Endothelial cell of umbilical vein (primary cell): ENCODE results near the gene PDE7B. TPM values are rescaled to one million over a fixed set of nuclear protein-coding genes. Genes with fewer than 3 reads are reported as not detected.

Experiments
- BruUV-seq: library from RNA; stranded (reverse); fragments of 400-500 nt; replicated peaks from 2 replicates; lab custom pipeline; 2021; lab: Mats Ljungman, UMichigan
- CTCF ChIA-PET: fragments of 300-600, 350-600 bp; sonication (Branson Sonifier 250); formaldehyde crosslinking; loops from one replicate; lab custom pipeline; 2021; ENCODE audit warnings: antibody characterized with exemption, inconsistent platforms; lab: Charles Lee
- POLR2A ChIA-PET: fragments of 300-600, 350-600 bp; sonication (Branson Sonifier 250); formaldehyde crosslinking; loops from one replicate; lab custom pipeline; 2021; ENCODE audit warnings: antibody characterized with exemption, inconsistent platforms; lab: Charles Lee
- DNase-seq: peaks from one replicate; pipeline ENCODE4 v3.0.0-alpha.2; 2011; ENCODE audit warnings: low read depth, low spot score
- FAIRE-seq: peaks from 2 replicates; lab custom pipeline; 2011; peaks lifted over from hg19 to GRCh38; lab: Jason Lieb, UNC
- H2AFZ ChIP-seq: 2 replicates; pipeline ENCODE4 v1.6.0; 2012; ENCODE audit warnings: low read depth, low read length, control low read depth, inconsistent platforms
- H3K27ac ChIP-seq: 2 replicates; pipeline ENCODE4 v1.5.1; 2011; ENCODE audit warnings: low read depth, mild to moderate bottlenecking, control low read depth, low read length, moderate library complexity; ENCODE audit not compliant: insufficient read depth
- H3K27me3 ChIP-seq, 2 experiments: 2 replicates each; pipeline versions ENCODE4 v1.6.0 to v1.6.1; 2011; ENCODE audit warnings: low read length in 2 of 2, mixed read lengths in 1 of 2; ENCODE audit not compliant: control insufficient read depth in 2 of 2, insufficient read depth in 2 of 2
- H3K36me3 ChIP-seq, 2 experiments: 2 replicates in 1 of 2; 3 replicates in 1 of 2; pipeline ENCODE4 v1.5.1; 2011; ENCODE audit warnings: low read length in 2 of 2, mild to moderate bottlenecking in 1 of 2, moderate library complexity in 1 of 2; ENCODE audit not compliant: control insufficient read depth in 2 of 2, insufficient read depth in 2 of 2; ENCODE audit errors: extremely low read depth in 1 of 2
- H3K4me1 ChIP-seq: 3 replicates; pipeline ENCODE4 v1.5.1; 2011; ENCODE audit warnings: mild to moderate bottlenecking, low read length; ENCODE audit not compliant: control insufficient read depth, insufficient read depth; ENCODE audit errors: extremely low read depth
- H3K4me2 ChIP-seq: 2 replicates; pipeline ENCODE4 v1.6.1; 2011; ENCODE audit warnings: low read length, control low read depth, mixed read lengths; ENCODE audit not compliant: insufficient read depth
- H3K4me3 ChIP-seq, 3 experiments: fragments of 200-600 bp in 1 of 3; sonication (generic), shearing (Covaris generic) in 1 of 3; replicated peaks in 1 of 3; 2 replicates each; pipeline ENCODE4 v1.5.1; 2011 to 2016; ENCODE audit warnings: control low read depth in 3 of 3, low read length in 3 of 3, mild to moderate bottlenecking in 2 of 3, inconsistent platforms in 1 of 3, low read depth in 1 of 3, moderate library complexity in 1 of 3; ENCODE audit not compliant: insufficient read depth in 1 of 3
- H3K79me2 ChIP-seq: 2 replicates; pipeline ENCODE4 v1.6.0; 2012; ENCODE audit warnings: low read length, inconsistent platforms; ENCODE audit not compliant: control insufficient read depth, insufficient read depth
- H3K9ac ChIP-seq: replicated peaks from 2 replicates; pipeline ENCODE3; 2011; ENCODE audit warnings: low read length, control low read depth; ENCODE audit not compliant: insufficient read depth; ENCODE audit errors: extremely low read depth
- H3K9me1 ChIP-seq: replicated peaks from 3 replicates; pipeline ENCODE4 v1.6.0; 2011; ENCODE audit warnings: mild to moderate bottlenecking, low read length; ENCODE audit not compliant: control insufficient read depth, insufficient read depth; ENCODE audit errors: extremely low read depth
- H3K9me3 ChIP-seq: replicated peaks from 2 replicates; pipeline ENCODE4 v1.5.1; 2012; ENCODE audit warnings: low read length, inconsistent platforms; ENCODE audit not compliant: control insufficient read depth, insufficient read depth
- H4K20me1 ChIP-seq: replicated peaks from 2 replicates; pipeline ENCODE3; 2011; ENCODE audit warnings: mild to moderate bottlenecking, low read length; ENCODE audit not compliant: control insufficient read depth, insufficient read depth; ENCODE audit errors: extremely low read depth
- EZH2 ChIP-seq: IDR thresholded peaks from 2 replicates; pipeline ENCODE4 v1.6.1; 2012; ENCODE audit warnings: borderline replicate concordance, low read depth, mild to moderate bottlenecking, moderate library complexity, low read length, inconsistent platforms; ENCODE audit not compliant: severe bottlenecking
- FOS ChIP-seq: IDR thresholded peaks from 2 replicates; pipeline ENCODE4 v1.6.1; 2011; ENCODE audit warnings: mild to moderate bottlenecking, low read length, moderate library complexity, borderline replicate concordance; ENCODE audit not compliant: insufficient read depth
- GATA2 ChIP-seq: IDR thresholded peaks from 2 replicates; pipeline ENCODE4 v1.7.0; 2011; ENCODE audit warnings: low read depth, mild to moderate bottlenecking, moderate library complexity, mixed read lengths, low read length; ENCODE audit not compliant: insufficient read length, insufficient read depth
- JUN ChIP-seq: IDR thresholded peaks from 2 replicates; pipeline ENCODE4 v1.6.1; 2011; ENCODE audit warnings: borderline replicate concordance, low read depth; ENCODE audit not compliant: insufficient read length, insufficient read depth
- MAX ChIP-seq: IDR thresholded peaks from 2 replicates; pipeline ENCODE4 v1.6.1; 2011; ENCODE audit not compliant: insufficient read depth, insufficient read length
- MYC ChIP-seq: IDR thresholded peaks from one replicate; pipeline ENCODE4 v1.6.1; 2011; ENCODE audit warnings: mild to moderate bottlenecking, low read depth, low read length
- POLR2A ChIP-seq: IDR thresholded peaks from 2 replicates; pipeline ENCODE4 v1.6.1; 2012; ENCODE audit warnings: low read depth, mild to moderate bottlenecking, control low read depth, low read length
- POLR2AphosphoS5 ChIP-seq: IDR thresholded peaks from 2 replicates; pipeline ENCODE4 v1.6.1; 2012; ENCODE audit warnings: low read depth, mild to moderate bottlenecking, control low read depth, low read length, moderate library complexity; ENCODE audit not compliant: insufficient read depth
- dilution Hi-C: fragments of 300-500 bp; cut with MboI; formaldehyde crosslinking; loops from one replicate; pipeline ENCODE4 v1.15.0; 2019; ENCODE audit warnings: low sequenced_read_pairs; ENCODE audit not compliant: extremely low pct_ligation_motif_present
- intact Hi-C: fragments of 100-400 bp; cut with micrococcal nuclease; formaldehyde crosslinking; loops from one replicate; pipeline ENCODE4 v1.10.0; 2022
- polyA plus RNA-seq, 4 experiments: library from polyadenylated mRNA; depleted of rRNA in 3 of 4; stranded (reverse) in 3 of 4; unstranded in 1 of 4; fragments of >200 nt; gene quantifications; 2 replicates each; pipeline versions ENCODE4 v1.2.1 to v1.2.3, GENCODE V29; 2011 to 2012; ENCODE audit warnings: missing spikeins in 1 of 4
- total RNA-seq: library from RNA; stranded (reverse); gene quantifications from 2 replicates; pipeline ENCODE4 v1.2.3, GENCODE V29; 2021
- TF ChIP-seq, protein P1 (sequence below), 2 donors: IDR thresholded peaks; 1 replicate in 1 of 2; 2 replicates in 1 of 2; pipeline ENCODE4 v1.5.1; 2011; ENCODE audit warnings: low read length in 2 of 2, mild to moderate bottlenecking in 2 of 2, moderate library complexity in 2 of 2, control low read depth in 1 of 2, inconsistent platforms in 1 of 2, low read depth in 1 of 2; ENCODE audit not compliant: insufficient read depth in 1 of 2; ENCODE audit errors: extremely low read depth in 1 of 2

PDE7B gene
- total and polyA plus RNA-seq, 2 donors (not counting 3 experiments of a cell fraction or from before 2014, with no cell fraction given) = 20.6 to 25.1 TPM

- ChIA-PET POLR2A (no interaction called here), CTCF (interaction anchor here (1.1 to 1.4 kb wide), 2 partner anchors 12 to 111 kb away, joined by 4 to 5 read pairs; no protein-coding TSS in a partner anchor)
- no peak overlapping the region for H3K4me2 ChIP-seq
- DNase-seq = no peak
- TF ChIP-seq MYC (no peak), FOS (no peak), POLR2AphosphoS5 (no peak), EZH2 (no peak), GATA2 (no peak), JUN (no peak), MAX (no peak), POLR2A (no peak)
- TF ChIP-seq, protein P1, sequence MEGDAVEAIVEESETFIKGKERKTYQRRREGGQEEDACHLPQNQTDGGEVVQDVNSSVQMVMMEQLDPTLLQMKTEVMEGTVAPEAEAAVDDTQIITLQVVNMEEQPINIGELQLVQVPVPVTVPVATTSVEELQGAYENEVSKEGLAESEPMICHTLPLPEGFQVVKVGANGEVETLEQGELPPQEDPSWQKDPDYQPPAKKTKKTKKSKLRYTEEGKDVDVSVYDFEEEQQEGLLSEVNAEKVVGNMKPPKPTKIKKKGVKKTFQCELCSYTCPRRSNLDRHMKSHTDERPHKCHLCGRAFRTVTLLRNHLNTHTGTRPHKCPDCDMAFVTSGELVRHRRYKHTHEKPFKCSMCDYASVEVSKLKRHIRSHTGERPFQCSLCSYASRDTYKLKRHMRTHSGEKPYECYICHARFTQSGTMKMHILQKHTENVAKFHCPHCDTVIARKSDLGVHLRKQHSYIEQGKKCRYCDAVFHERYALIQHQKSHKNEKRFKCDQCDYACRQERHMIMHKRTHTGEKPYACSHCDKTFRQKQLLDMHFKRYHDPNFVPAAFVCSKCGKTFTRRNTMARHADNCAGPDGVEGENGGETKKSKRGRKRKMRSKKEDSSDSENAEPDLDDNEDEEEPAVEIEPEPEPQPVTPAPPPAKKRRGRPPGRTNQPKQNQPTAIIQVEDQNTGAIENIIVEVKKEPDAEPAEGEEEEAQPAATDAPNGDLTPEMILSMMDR (IDR thresholded peaks at IDR 0.05; ENCODE audit: extremely low read depth in 1 of 2, insufficient read depth in 1 of 2, low read depth in 1 of 2, low read length in 2 of 2) = no peak
- intact Hi-C loops (no loop called here), dilution Hi-C loops (no loop called here)
- no peaks in the 10 kb centered on the region for H3K9me1 ChIP-seq
- H3K27me3 ChIP-seq = no peaks in the 10 kb centered on the region
- H3K4me1 ChIP-seq = peaks cover 25% of the 10 kb centered on the region
- no peak for FAIRE-seq
- H3K4me3 ChIP-seq = no peak overlapping the region
- H3K36me3 ChIP-seq = peaks cover 8 to 17% of the 10 kb centered on the region in 2 experiments
- H3K79me2 ChIP-seq = peaks cover 7% of the 10 kb centered on the region
- no peak overlapping the region for H3K9ac ChIP-seq
- no peaks in the 10 kb centered on the region for H4K20me1 ChIP-seq
- H3K9me3 ChIP-seq = no peaks in the 10 kb centered on the region
- no TSS peak for BruUV-seq
- no peak overlapping the region for H2AFZ ChIP-seq
- H3K27ac ChIP-seq = no peak overlapping the region
Observed at GRCh38 chr6:136149311-136149710, 297.8 kb downstream of the PDE7B start.
